NT2/D1 (cell line): ENCODE data around the gene DYTN.

Experiments used
- DNase-seq: peaks from one replicate; pipeline ENCODE4 v3.0.0-alpha.2; 2011; ENCODE audit warnings: low read depth, low spot score
- H3K27me3 ChIP-seq: 2 replicates; pipeline ENCODE4 v1.6.0; 2011; ENCODE audit warnings: mild to moderate bottlenecking; ENCODE audit not compliant: insufficient read length, insufficient read depth
- H3K36me3 ChIP-seq: 2 replicates; pipeline ENCODE4 v1.6.1; 2011; ENCODE audit warnings: mild to moderate bottlenecking, low read length, mixed read lengths; ENCODE audit not compliant: insufficient read depth, insufficient read length
- H3K4me1 ChIP-seq: 2 replicates; pipeline ENCODE4 v1.5.1; 2011; ENCODE audit not compliant: insufficient read depth, insufficient read length
- H3K4me3 ChIP-seq: 2 replicates; pipeline ENCODE4 v1.5.1; 2011; ENCODE audit warnings: low read depth; ENCODE audit not compliant: insufficient read length
- H3K9ac ChIP-seq: 2 replicates; pipeline ENCODE4 v1.6.0; 2011; ENCODE audit warnings: low read depth; ENCODE audit not compliant: insufficient read length
- H3K9me3 ChIP-seq: 2 replicates; pipeline ENCODE4 v1.5.1; 2011; ENCODE audit warnings: mild to moderate bottlenecking, low read length; ENCODE audit not compliant: insufficient read depth
- SUZ12 ChIP-seq: IDR thresholded peaks from 2 replicates; pipeline ENCODE4 v1.6.1; 2011; ENCODE audit not compliant: insufficient read length, insufficient read depth; ENCODE audit errors: extremely low read depth
- YY1 ChIP-seq: IDR thresholded peaks from 2 replicates; pipeline ENCODE4 v1.6.1; 2011; ENCODE audit not compliant: insufficient read length, insufficient read depth
- ZNF274 ChIP-seq: IDR thresholded peaks from 2 replicates; pipeline ENCODE4 v1.6.1; 2011; ENCODE audit warnings: mild to moderate bottlenecking, low read depth, low read length

Gene DYTN

DNA sequence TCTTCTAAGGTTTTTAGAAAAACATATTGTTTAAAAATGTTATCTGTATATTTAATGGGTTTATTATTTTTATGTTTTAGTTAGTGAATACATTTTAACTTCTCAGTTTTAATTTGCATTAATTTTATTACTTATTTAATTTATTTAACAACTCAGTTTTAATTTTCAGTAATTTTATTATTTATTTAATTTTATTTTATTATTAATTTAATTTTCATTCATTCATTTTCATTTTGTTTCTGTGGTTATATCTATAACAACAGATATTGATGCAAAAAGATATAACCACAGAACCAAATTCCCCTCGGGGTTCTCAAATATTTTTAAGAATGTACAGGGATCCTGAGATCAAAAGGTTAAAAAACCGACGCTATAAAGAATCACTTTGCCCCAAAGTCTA, 52.9 kb downstream of the DYTN start:
- H3K4me1 ChIP-seq = peaks cover 3% of the 10 kb centered on the region
- H3K9ac ChIP-seq = no peak overlapping the region
- TF ChIP-seq ZNF274 (no peak), YY1 (no peak), SUZ12 (no peak)
- H3K4me3 ChIP-seq = no peak overlapping the region
- no peaks in the 10 kb centered on the region for H3K9me3 ChIP-seq
- DNase-seq = no peak
- no peaks in the 10 kb centered on the region for H3K36me3 ChIP-seq
- H3K27me3 ChIP-seq = no peaks in the 10 kb centered on the region

DNA sequence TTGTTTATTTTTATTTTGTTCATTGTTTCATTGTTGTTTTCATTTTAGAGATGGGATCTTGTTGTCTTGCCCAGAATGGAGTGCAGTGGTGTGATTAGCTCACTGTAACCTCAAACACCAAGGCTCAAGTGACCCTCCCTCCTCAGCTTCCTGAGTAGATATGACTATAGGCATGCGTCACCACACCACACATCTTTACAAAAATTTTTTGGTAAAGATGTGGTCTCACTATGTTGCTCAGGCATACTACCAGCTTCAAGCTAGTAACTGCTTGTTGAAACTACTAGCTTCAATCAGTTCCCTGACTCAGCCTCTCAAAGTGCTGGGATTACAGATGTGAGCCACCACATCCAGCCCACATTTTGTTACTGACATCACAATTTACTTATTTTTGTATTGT, 61.1 kb downstream of the DYTN start:
- Histone ChIP-seq H3K36me3 (no peaks in the 10 kb centered on the region), H3K4me3 (no peak overlapping the region), H3K9ac (no peak overlapping the region), H3K27me3 (no peaks in the 10 kb centered on the region), H3K4me1 (no peaks in the 10 kb centered on the region), H3K9me3 (no peaks in the 10 kb centered on the region)
- DNase-seq = no peak
- TF ChIP-seq ZNF274 (no peak), YY1 (no peak), SUZ12 (no peak)

DNA sequence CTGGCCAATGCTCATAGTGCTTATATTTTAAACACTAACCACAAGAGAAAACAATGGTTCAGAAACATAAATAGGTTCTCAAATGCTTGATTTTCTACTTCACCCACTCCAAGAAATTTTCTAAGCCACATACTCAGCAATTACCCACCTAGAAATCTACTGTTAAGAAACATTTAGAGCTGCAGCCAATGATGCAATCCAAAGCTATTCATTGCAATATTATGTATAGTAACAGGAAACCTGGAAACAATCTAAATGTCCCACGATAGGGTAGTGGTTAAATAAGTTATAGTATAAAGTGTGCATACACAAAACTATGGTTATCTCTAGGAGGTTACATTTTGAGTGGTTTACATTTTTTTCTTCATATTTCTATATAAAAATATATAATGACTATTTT, 70.2 kb downstream of the DYTN start:
- TF ChIP-seq SUZ12 (no peak), YY1 (no peak), ZNF274 (no peak)
- Histone ChIP-seq H3K4me3 (no peak overlapping the region), H3K4me1 (no peaks in the 10 kb centered on the region), H3K27me3 (peaks cover 23% of the 10 kb centered on the region), H3K9me3 (no peaks in the 10 kb centered on the region), H3K9ac (no peak overlapping the region), H3K36me3 (no peaks in the 10 kb centered on the region)
- no peak for DNase-seq

DNA sequence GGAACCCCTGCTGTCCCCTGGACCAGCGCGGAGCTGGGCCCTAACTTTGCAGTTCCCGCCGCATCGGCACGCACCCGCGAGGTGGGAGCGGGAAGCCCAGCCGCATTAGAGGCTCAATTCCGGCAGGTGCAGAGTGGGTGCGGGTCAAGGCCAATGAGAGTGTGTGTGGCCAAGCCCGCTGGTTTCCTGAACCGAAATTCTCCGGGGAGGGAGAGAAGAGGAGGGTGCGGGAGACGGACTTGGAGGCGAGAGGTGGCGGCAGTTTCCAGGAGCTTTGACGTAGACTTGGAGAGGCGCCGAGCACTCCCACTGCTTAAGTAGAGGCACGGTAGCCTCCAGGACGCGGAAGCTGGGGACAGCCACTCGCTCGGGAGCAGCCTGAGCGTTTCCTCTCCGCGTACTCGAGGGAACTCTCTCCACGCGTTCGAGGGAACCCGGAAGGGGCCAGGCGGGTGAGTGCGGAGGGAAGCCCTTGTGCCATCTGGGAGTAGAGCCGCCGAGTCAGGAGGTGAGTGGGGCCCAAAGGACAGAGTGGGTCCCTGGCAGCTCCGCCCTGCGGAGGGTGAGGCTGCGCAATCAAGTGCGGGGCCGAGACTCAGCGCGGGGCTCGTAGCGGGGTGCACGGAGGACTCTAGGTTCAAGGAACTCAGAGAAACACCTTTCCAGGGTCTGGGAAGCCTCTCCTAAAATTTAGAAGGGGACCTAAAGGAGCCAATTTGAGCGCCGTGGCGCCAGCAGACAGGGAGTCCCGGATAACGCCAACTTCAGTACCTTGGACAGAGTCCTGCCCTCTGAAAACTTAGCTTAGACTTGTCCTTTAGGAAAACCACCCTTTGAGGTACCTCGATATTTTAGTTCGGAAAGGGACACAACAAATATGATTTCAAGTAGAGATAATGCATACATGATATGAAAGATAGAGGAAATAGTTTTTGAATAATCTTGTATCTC, 75.8 kb downstream of the DYTN start, which contains the start of gene FAM237A:
Gene FAM237A (plus strand): TSS at position 413 of the 951 bp plus-strand sequence. CDS start 1,750 bp downstream, outside the sequence.
- Histone ChIP-seq H3K9me3 (no peaks in the 10 kb centered on the region), H3K9ac (peak within 1 kb of the TSS; percentile 47), H3K4me3 (peak within 1 kb of the TSS; percentile 50), H3K27me3 (peaks cover 68% of the 10 kb centered on the region), H3K36me3 (no peaks in the 10 kb centered on the region), H3K4me1 (no peaks in the 10 kb centered on the region)
- TF ChIP-seq SUZ12 = no peak
- TF ChIP-seq YY1 = no peak
- TF ChIP-seq ZNF274 = no peak
- peak; percentile 78 for DNase-seq

DNA sequence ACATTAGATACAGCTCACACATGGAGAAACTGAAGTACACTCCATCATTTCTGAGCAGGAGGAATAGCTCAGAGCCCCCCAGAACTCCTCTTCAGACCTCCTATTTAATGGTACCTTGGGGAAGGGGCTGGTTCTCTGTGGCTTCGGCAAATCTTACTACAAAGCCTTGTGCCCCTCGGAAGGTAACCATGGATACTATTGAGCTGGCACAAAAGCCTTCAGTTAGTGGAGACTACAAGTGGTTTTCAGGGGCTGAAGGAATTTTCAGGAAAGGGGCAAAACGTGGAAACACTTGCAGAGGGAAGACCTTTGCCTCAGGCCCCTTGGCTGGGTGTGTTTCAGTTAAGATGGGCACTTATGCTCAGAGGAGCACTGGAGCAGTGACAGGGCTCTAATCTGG, 77.0 kb downstream of the DYTN start:
- TF ChIP-seq ZNF274 = no peak
- no peak for TF ChIP-seq SUZ12
- TF ChIP-seq YY1 = no peak
- H3K4me1 ChIP-seq = no peaks in the 10 kb centered on the region
- H3K36me3 ChIP-seq = no peaks in the 10 kb centered on the region
- no peaks in the 10 kb centered on the region for H3K9me3 ChIP-seq
- H3K9ac ChIP-seq = no peak overlapping the region
- H3K4me3 ChIP-seq = no peak overlapping the region
- DNase-seq = no peak
- peaks cover 68% of the 10 kb centered on the region for H3K27me3 ChIP-seq

DNA sequence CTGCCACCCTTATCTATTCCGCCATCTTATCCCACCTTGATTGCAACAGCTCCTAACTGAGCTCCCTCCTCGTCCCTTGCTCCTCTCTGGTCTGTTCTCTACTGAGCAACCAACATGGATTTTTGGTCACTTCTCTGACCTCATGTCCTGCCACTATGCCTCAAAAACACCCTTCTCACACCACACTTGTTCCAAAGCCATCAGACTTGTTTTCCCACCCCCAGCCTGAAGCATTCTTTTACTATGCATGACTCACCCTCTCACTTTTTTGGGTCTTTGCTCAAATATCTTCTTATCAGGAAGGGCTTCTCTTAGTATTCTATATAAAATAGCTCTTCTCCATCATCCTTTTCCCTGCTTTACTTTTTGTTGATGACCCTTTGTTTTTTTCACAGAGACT, 78.6 kb downstream of the DYTN start:
- no peak for DNase-seq
- H3K36me3 ChIP-seq = no peaks in the 10 kb centered on the region
- TF ChIP-seq SUZ12 (no peak), YY1 (no peak), ZNF274 (no peak)
- H3K4me1 ChIP-seq = no peaks in the 10 kb centered on the region
- H3K9me3 ChIP-seq = no peaks in the 10 kb centered on the region
- H3K9ac ChIP-seq = no peak overlapping the region
- peaks cover 61% of the 10 kb centered on the region for H3K27me3 ChIP-seq
- no peak overlapping the region for H3K4me3 ChIP-seq

DNA sequence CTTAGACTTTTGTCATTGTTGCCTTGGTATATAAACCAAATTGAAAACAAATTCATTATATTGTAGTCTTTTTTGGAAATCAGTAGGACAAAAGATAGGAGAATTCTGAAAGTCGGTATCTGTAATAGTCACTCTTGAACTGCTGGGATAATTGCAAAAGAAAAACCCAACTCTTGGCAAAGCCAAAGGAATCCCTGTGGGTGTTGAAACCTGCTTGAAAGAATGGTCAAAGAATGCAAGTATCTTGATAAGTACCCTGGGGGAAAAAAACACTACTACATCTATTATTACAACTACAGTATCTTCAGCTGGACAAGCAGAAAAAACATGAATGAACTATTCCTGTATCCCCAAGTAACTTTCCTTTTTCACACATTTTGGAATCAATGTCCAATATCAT, 83.2 kb downstream of the DYTN start:
- H3K4me3 ChIP-seq = no peak overlapping the region
- H3K36me3 ChIP-seq = no peaks in the 10 kb centered on the region
- no peaks in the 10 kb centered on the region for H3K9me3 ChIP-seq
- H3K9ac ChIP-seq = no peak overlapping the region
- H3K4me1 ChIP-seq = no peaks in the 10 kb centered on the region
- H3K27me3 ChIP-seq = peaks cover 15% of the 10 kb centered on the region
- DNase-seq = no peak
- no peak for TF ChIP-seq SUZ12
- TF ChIP-seq YY1 = no peak
- TF ChIP-seq ZNF274 = no peak
